Gastrocnemius medialis (tissue), 4 donors: ENCODE data around the gene MC3R. TPM values are rescaled to one million over a fixed set of nuclear protein-coding genes. Genes with fewer than 3 reads are reported as not detected.

ENCODE experiments used
- ATAC-seq, 2 donors: fragments of 150-250 bp; one replicate each; pipeline ENCODE4 v1.9.1; 2016
- DNase-seq, 2 donors: peaks; one replicate each; pipeline ENCODE4 v3.0.0-alpha.2; 2019
- H3K27ac ChIP-seq, 4 donors: fragments of 200-600 bp; sonication (generic); 1 replicate in 1 of 4; 2 replicates in 3 of 4; pipeline ENCODE4 v1.5.1; 2016 to 2018; ENCODE audit warnings: mild to moderate bottlenecking in 2 of 4, moderate library complexity in 1 of 4
- H3K27me3 ChIP-seq, 3 donors: fragments of 200-600 bp; sonication (generic) in 2 of 3; 1 replicate in 1 of 3; 2 replicates in 2 of 3; pipeline versions ENCODE4 v1.5.1 to v1.6.0; 2016 to 2019; ENCODE audit warnings: mild to moderate bottlenecking in 1 of 3, moderate library complexity in 1 of 3
- H3K36me3 ChIP-seq, 2 donors: fragments of 200-600 bp; sonication (generic) in 1 of 2; one replicate each; pipeline ENCODE4 v1.5.1; 2017 to 2018
- H3K4me1 ChIP-seq, 2 donors: fragments of 200-600 bp; sonication (generic) in 1 of 2; one replicate each; pipeline ENCODE4 v1.5.1; 2016 to 2017; ENCODE audit warnings: mild to moderate bottlenecking in 2 of 2
- H3K4me3 ChIP-seq, 4 donors: fragments of 200-600 bp; sonication (generic) in 3 of 4; 1 replicate in 1 of 4; 2 replicates in 3 of 4; pipeline ENCODE4 v1.5.1; 2016 to 2019; ENCODE audit warnings: mild to moderate bottlenecking in 2 of 4
- H3K9me3 ChIP-seq, 3 donors: fragments of 200-600 bp; sonication (generic) in 2 of 3; 1 replicate in 1 of 3; 2 replicates in 2 of 3; pipeline ENCODE4 v1.5.1; 2016 to 2019
- CTCF ChIP-seq, 5 experiments: fragments of 450-650 bp in 3 of 5; fragments of 200-600 bp in 2 of 5; sonication (generic) in 2 of 5; IDR thresholded peaks in 4 of 5; conservative IDR thresholded peaks in 1 of 5; 1 replicate in 4 of 5; 2 replicates in 1 of 5; pipeline ENCODE4 v1.5.1; 2016 to 2019; ENCODE audit warnings: antibody characterized with exemption in 5 of 5, mild to moderate bottlenecking in 3 of 5, moderate library complexity in 3 of 5
- POLR2A ChIP-seq, 2 donors: fragments of 450-650 bp; IDR thresholded peaks; one replicate each; pipeline ENCODE4 v1.6.1; 2017; ENCODE audit warnings: antibody characterized with exemption in 2 of 2, mild to moderate bottlenecking in 2 of 2, moderate library complexity in 2 of 2
- in situ Hi-C, 4 donors: fragments of 200-750 bp; cut with MboI; loops; one replicate each; pipeline versions ENCODE4 v1.15.0 to v1.8.0; 2017; ENCODE audit warnings: low sequenced_read_pairs in 4 of 4
- intact Hi-C: fragments of 100-400 bp; cut with DNase I; formaldehyde crosslinking; loops from one replicate; pipeline ENCODE4 v1.15.1; 2023; ENCODE audit warnings: low total_unique reads
- total RNA-seq, 4 donors: library from RNA; depleted of rRNA; stranded (reverse); fragments of >200 nt; gene quantifications; one replicate each; pipeline versions ENCODE4 v1.1.0 to v1.2.3, GENCODE V29; 2016

MC3R gene
- total RNA-seq, 4 donors from 2014 or later = not detected

DNA sequence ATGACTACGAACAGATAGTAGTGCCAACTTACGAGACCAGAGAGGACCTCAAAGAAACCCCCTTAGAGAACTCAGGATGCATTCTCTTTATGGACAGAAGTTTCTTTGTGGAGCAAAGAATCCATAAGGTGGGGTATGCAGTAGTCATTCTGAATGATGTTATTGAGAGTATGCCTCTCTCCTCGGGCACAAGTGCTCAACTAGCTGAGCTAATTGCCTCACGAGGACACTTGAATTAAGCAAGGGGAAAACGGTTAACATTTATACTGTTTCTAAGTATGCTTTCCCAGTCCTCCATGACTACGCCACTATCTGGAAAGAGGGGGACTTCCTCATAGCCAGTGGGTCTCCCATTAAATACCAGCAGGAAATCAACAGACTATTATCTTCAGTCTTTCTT is 25.6 kb downstream of the MC3R start:
- H3K27ac ChIP-seq = no peak overlapping the region
- ATAC-seq (no peak), DNase-seq (no peak)
- intact Hi-C loops (no loop called here), in situ Hi-C loops (no loop called here)
- H3K4me1 ChIP-seq = no peaks in the 10 kb centered on the region
- no peak overlapping the region for H3K4me3 ChIP-seq
- TF ChIP-seq POLR2A (IDR thresholded peaks at IDR 0.05) = no peak
- TF ChIP-seq CTCF (IDR thresholded peaks at IDR 0.05 in 4 of 5, conservative IDR thresholded peaks at IDR 0.05 in 1 of 5) = no peak
- no peaks in the 10 kb centered on the region for H3K27me3 ChIP-seq
- H3K36me3 ChIP-seq = no peaks in the 10 kb centered on the region
- H3K9me3 ChIP-seq = no peaks in the 10 kb centered on the region

DNA sequence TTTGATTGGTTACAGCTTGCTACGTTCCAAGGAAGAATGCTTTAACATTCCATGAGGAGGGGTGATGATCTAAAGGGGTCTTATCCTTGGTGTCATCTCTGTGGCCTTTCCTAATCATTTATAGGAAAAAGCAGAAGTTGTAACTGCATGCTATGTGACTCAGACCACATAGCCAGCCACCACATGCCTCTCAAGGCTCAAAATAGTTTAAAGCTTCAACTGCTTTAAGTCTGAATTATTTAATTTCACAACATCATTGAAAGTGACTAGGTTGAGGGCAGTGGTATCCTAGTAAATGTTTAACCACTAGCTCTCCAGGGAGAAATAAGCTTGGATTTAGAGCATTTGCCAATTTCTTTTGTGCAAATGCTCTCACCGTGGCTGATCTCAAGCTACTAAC is 29.7 kb downstream of the MC3R start:
- H3K27me3 ChIP-seq = no peaks in the 10 kb centered on the region
- ATAC-seq (no peak), DNase-seq (no peak)
- no peaks in the 10 kb centered on the region for H3K9me3 ChIP-seq
- no peak overlapping the region for H3K27ac ChIP-seq
- H3K4me3 ChIP-seq = no peak overlapping the region
- no peaks in the 10 kb centered on the region for H3K4me1 ChIP-seq
- TF ChIP-seq POLR2A (IDR thresholded peaks at IDR 0.05) (no peak), CTCF (IDR thresholded peaks at IDR 0.05 in 4 of 5, conservative IDR thresholded peaks at IDR 0.05 in 1 of 5) (no peak)
- no peaks in the 10 kb centered on the region for H3K36me3 ChIP-seq
- in situ Hi-C loops = no loop called here
- intact Hi-C loops = no loop called here

GRCh38 chr20:56285496-56285895 is 37.0 kb downstream of the MC3R start:
- ATAC-seq = no peak
- H3K4me1 ChIP-seq = no peaks in the 10 kb centered on the region
- H3K4me3 ChIP-seq = no peak overlapping the region
- no peaks in the 10 kb centered on the region for H3K9me3 ChIP-seq
- no peak overlapping the region for H3K27ac ChIP-seq
- in situ Hi-C loops = no loop called here
- H3K36me3 ChIP-seq = no peaks in the 10 kb centered on the region
- H3K27me3 ChIP-seq = no peaks in the 10 kb centered on the region
- no peak for DNase-seq
- intact Hi-C loops = no loop called here
- TF ChIP-seq POLR2A (IDR thresholded peaks at IDR 0.05) = no peak
- TF ChIP-seq CTCF (IDR thresholded peaks at IDR 0.05 in 4 of 5, conservative IDR thresholded peaks at IDR 0.05 in 1 of 5) = no peak

GRCh38 chr20:56289652-56290051 is 41.1 kb downstream of the MC3R start:
- H3K4me1 ChIP-seq = no peaks in the 10 kb centered on the region
- DNase-seq (no peak), ATAC-seq (no peak)
- in situ Hi-C loops (no loop called here), intact Hi-C loops (no loop called here)
- no peaks in the 10 kb centered on the region for H3K27me3 ChIP-seq
- H3K9me3 ChIP-seq = no peaks in the 10 kb centered on the region
- no peak overlapping the region for H3K27ac ChIP-seq
- H3K4me3 ChIP-seq = no peak overlapping the region
- no peaks in the 10 kb centered on the region for H3K36me3 ChIP-seq
- TF ChIP-seq POLR2A (IDR thresholded peaks at IDR 0.05) = no peak
- no peak for TF ChIP-seq CTCF (IDR thresholded peaks at IDR 0.05 in 4 of 5, conservative IDR thresholded peaks at IDR 0.05 in 1 of 5)

DNA sequence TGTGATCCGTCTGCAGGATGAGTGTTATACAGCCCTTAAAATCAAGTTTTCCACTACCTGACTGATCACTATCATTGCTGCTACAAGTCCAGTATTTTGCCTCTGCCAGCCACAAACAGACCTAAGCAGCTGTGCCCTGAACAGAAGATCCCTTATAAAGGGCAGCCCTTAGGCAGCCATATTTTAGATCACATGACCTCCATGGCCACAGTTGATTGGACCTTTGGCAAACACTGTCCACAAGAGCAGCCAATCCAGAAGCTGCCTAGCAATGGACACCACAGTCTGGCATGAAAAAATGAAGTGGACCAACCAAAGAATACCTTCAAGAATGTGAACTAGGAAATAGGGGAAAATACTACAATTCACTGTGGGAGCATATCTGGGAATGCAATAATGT is 50.8 kb downstream of the MC3R start:
- Histone ChIP-seq H3K4me3 (no peak overlapping the region), H3K27me3 (no peaks in the 10 kb centered on the region), H3K4me1 (no peaks in the 10 kb centered on the region), H3K27ac (no peak overlapping the region), H3K9me3 (no peaks in the 10 kb centered on the region), H3K36me3 (no peaks in the 10 kb centered on the region)
- in situ Hi-C loops (no loop called here), intact Hi-C loops (no loop called here)
- no peak for ATAC-seq
- no peak for DNase-seq
- no peak for TF ChIP-seq CTCF (IDR thresholded peaks at IDR 0.05 in 4 of 5, conservative IDR thresholded peaks at IDR 0.05 in 1 of 5)
- TF ChIP-seq POLR2A (IDR thresholded peaks at IDR 0.05) = no peak
